GM06990 (cell line): ENCODE results near the gene PLCB3.

Experiments
- DNase-seq: peaks from one replicate; pipeline ENCODE4 v3.0.0-alpha.2; 2011; ENCODE audit not compliant: insufficient read length; ENCODE audit errors: extremely low read depth
- H3K27me3 ChIP-seq: replicated peaks from 2 replicates; pipeline ENCODE4 v1.6.0; 2011; ENCODE audit warnings: low read length; ENCODE audit not compliant: control insufficient read depth, insufficient read depth
- H3K36me3 ChIP-seq: 2 replicates; pipeline ENCODE4 v1.5.1; 2011; ENCODE audit warnings: low read length; ENCODE audit not compliant: control insufficient read depth, insufficient read depth
- H3K4me3 ChIP-seq: replicated peaks from 2 replicates; pipeline ENCODE4 v1.5.1; 2011; ENCODE audit warnings: low read depth, mild to moderate bottlenecking, control low read depth, low read length
- CTCF ChIP-seq: IDR thresholded peaks from 2 replicates; pipeline ENCODE4 v1.5.1; 2011; ENCODE audit warnings: low read length, control low read depth, mild to moderate bottlenecking, inconsistent platforms; ENCODE audit not compliant: insufficient read depth, poor library complexity, severe bottlenecking

The PLCB3 gene

GRCh38 chr11:64256300-64256699 is 5.0 kb downstream of the PLCB3 start:
- no peak for DNase-seq
- Histone ChIP-seq H3K27me3 (no peaks in the 10 kb centered on the region), H3K4me3 (no peak overlapping the region), H3K36me3 (peaks cover 11% of the 10 kb centered on the region)
- no peak for TF ChIP-seq CTCF

DNA sequence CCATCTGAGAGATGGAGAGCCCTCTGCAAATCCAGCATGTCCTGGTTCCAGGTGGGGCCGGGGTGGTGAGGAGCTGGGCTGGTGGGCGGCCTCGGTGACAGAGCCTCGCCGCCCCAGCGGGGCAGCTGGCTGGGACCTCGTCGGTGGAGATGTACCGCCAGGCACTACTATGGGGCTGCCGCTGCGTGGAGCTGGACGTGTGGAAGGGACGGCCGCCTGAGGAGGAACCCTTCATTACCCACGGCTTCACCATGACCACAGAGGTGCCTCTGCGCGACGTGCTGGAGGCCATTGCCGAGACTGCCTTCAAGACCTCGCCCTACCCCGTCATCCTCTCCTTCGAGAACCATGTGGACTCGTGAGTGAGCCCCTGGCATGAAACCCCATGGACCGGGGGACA is 7.0 kb downstream of the PLCB3 start:
- H3K36me3 ChIP-seq, result peaks cover 16% of the 10 kb centered on the region
- H3K27me3 ChIP-seq, result no peaks in the 10 kb centered on the region
- DNase-seq, result no peak
- no peak overlapping the region for H3K4me3 ChIP-seq
- TF ChIP-seq CTCF, result no peak

DNA sequence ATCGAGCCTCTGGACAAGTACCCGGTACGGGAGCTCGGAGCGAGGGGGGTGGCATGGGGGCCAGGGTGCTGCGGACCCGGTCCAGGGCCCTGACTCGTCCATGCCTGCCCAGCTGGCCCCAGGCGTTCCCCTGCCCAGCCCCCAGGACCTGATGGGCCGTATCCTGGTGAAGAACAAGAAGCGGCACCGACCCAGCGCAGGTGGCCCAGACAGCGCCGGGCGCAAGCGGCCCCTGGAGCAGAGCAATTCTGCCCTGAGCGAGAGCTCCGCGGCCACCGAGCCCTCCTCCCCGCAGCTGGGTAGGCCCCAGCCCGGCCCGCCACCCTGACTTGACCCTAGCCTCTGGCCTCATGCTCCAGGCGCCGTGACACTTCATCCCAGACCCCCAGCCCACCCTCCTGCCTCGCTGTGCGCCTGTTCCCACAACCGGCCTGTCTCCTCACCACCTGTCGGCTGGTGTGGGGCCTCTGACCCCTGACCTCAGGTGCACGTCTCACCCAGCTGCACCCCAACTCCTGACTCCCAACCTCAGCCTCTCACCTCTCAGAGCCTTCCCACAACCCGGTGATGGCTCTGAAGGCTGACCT is 7.7 kb downstream of the PLCB3 start:
- Histone ChIP-seq H3K36me3 (peaks cover 16% of the 10 kb centered on the region), H3K4me3 (no peak overlapping the region), H3K27me3 (no peaks in the 10 kb centered on the region)
- TF ChIP-seq CTCF, result no peak
- no peak for DNase-seq

GRCh38 chr11:64259533-64260067 is 8.3 kb downstream of the PLCB3 start:
- peaks cover 16% of the 10 kb centered on the region for H3K36me3 ChIP-seq
- no peak for DNase-seq
- H3K27me3 ChIP-seq, result no peaks in the 10 kb centered on the region
- H3K4me3 ChIP-seq, result no peak overlapping the region
- no peak for TF ChIP-seq CTCF

DNA sequence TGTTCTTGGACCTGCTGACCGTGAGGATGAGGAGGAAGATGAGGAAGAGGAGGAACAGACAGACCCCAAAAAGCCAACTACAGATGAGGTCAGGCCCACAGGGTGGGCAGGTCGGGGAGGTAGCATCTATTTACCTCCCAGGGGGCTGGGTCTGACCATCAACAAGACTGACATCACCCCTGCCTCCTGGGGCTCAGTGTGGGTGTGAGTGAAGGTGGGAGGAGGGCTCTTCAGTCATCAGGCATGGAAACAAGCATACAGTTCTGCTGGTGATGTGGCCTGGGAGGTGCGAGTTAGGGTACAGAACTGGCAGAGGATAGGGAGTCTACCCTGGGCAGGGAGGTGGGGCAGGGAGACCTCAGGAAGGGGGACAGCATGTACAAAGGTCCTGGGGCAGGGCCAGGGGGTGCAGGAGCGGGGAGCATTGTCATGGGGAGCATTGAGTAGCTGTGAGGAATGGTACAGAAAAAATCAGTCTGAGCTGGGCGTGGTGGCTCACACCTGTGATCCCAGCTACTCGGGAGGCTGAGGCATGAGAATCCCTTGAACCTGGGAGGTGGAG is 8.9 kb downstream of the PLCB3 start:
- TF ChIP-seq CTCF, result no peak
- Histone ChIP-seq H3K4me3 (no peak overlapping the region), H3K27me3 (no peaks in the 10 kb centered on the region), H3K36me3 (peaks cover 16% of the 10 kb centered on the region)
- DNase-seq, result no peak
